AG04449 (cell line): ENCODE data around the gene PRKAG2.

Source experiments
- CTCF ChIA-PET: fragments of 350-600 bp; formaldehyde crosslinking; extraction: SDS; loops from one replicate; lab custom pipeline; 2021; ENCODE audit warnings: antibody characterized with exemption; lab: Yijun Ruan, JAX
- POLR2A ChIA-PET: fragments of 400-600, 350-600 bp; formaldehyde crosslinking; extraction: SDS; loops from one replicate; lab custom pipeline; 2020; ENCODE audit warnings: antibody characterized with exemption, inconsistent platforms; lab: Yijun Ruan, JAX
- DNase-seq: peaks from one replicate; pipeline ENCODE4 v3.0.0-alpha.2; 2010; ENCODE audit warnings: low read depth, low spot score
- H3K4me3 ChIP-seq: 2 replicates; pipeline ENCODE4 v1.5.1; 2011; ENCODE audit warnings: low read depth, mild to moderate bottlenecking, control low read depth, low read length
- TF ChIP-seq, protein P1 (sequence below): IDR thresholded peaks from one replicate; pipeline ENCODE4 v1.5.1; 2011; ENCODE audit warnings: mild to moderate bottlenecking, moderate library complexity, low read length, control low read depth, inconsistent platforms; ENCODE audit not compliant: insufficient read depth; ENCODE audit errors: missing control alignments

Gene PRKAG2

DNA sequence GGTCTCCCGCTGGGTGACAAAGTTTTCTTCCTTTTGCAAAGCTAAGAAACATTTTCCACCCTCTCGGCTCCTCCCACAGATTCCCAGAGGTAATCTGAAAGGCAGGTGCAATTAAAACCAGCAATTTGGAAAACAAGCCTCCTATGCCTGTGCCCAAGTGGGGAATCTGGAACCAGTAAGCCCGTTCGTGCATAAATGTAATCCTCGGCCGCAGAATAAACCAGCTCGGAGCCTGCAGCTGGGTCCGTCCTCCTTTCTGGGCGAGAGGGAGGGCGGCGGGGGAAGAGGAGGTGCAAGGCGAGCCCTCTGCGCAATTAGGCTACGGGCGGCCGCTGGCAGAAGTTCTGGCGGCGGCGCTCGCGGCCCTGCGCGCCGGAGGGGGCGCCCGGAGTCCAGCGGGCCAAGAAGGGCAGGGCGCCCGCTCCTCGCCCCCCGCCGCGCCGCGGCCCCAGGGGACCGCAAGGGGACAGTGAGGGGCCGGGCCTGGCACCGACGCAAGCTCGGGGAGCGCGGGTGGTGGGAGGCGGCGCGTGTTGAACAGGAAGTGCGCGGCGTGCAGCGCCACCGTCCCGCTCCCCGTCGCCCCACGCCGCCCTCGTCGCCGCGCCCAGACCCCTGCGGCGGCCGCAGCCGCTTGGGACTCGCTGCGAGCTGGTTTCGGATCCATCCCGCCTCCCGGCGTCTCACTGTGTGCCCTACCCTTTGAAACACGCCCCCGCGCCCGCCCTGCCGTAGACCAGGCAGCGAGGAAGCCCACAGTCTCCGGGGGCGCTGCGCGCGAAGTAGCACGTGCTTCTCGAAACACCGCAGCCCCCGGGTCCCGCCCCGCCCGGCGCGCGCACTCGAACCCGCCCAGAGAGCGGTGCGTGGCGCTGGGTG is at the start of gene PRKAG2:
TSS of gene PRKAG2 (minus strand) at position 217 of the 879 bp plus-strand sequence. CDS start 495 bp downstream, outside the sequence.
- CTCF ChIA-PET: no interaction called here
- POLR2A ChIA-PET: no interaction called here

DNA sequence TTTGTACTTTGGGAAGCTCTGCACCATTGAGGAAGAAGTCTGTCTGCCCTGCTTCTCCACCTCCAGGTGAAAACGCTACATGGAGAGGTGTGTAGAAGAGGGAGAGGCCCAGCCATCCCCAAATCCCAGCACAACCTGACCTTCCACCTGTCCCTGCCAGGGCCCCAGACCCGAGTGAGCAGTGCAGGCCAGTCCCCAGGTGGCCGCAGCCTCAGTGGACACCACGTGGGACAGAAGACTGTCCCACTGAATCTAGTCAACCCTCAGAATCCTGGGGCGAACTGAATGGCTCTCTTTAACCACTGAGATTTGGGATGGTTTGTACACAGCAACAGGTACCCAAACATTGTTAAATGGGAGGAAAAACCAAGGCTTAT is 49.4 kb upstream of the PRKAG2 start:
- DNase-seq: no peak
- ChIA-PET CTCF (no interaction called here), POLR2A (no interaction called here)
- no peak overlapping the region for H3K4me3 ChIP-seq
- TF ChIP-seq, protein P1, sequence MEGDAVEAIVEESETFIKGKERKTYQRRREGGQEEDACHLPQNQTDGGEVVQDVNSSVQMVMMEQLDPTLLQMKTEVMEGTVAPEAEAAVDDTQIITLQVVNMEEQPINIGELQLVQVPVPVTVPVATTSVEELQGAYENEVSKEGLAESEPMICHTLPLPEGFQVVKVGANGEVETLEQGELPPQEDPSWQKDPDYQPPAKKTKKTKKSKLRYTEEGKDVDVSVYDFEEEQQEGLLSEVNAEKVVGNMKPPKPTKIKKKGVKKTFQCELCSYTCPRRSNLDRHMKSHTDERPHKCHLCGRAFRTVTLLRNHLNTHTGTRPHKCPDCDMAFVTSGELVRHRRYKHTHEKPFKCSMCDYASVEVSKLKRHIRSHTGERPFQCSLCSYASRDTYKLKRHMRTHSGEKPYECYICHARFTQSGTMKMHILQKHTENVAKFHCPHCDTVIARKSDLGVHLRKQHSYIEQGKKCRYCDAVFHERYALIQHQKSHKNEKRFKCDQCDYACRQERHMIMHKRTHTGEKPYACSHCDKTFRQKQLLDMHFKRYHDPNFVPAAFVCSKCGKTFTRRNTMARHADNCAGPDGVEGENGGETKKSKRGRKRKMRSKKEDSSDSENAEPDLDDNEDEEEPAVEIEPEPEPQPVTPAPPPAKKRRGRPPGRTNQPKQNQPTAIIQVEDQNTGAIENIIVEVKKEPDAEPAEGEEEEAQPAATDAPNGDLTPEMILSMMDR: no peak

More for the DNA sequence above, at the start of gene PRKAG2:
- TF ChIP-seq, protein P1: no peak
- DNase-seq: no peak
- H3K4me3 ChIP-seq: peak within 1 kb of the TSS; percentile 56

DNA sequence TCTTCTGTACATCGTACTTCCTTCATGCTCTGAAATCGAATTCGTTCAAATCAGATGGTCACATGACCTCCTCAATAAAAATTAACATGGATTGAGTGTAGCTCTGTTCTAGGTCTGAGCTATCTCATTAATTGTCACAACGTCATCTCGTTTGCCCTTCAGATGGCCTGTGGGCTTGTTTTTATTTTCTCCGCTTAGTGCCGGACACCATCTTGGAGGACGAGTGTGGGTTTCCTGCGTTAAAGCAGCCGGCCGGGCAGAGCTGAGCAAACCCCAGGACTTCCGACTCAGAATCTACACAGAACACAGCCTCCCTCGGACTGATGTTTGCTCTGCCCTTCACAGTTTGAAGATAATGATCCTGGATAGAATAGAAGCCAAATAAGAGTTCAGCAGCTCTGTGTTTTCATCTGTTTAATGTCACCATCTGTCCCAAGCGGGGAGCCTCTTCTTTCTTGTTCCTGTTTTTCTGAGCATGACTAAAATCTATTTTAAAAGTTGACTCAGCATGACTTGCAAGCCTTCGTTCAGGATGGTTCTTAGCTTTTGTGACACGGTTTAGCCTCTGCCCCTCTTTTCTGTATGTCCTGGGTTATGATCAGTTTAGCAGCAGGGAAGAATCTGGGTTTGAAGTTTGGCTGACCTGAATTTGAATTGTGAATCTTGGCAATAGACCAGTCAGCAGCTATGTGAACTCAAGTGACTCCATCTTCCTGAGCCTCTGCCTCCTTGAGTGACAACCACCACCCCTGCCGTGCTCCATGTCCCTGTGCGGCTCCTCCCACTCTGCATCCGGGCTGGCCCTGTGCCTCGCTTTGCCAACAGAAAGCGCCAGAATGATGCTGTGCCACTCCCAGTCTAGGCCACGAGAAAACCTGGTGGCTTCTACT is 48.8 kb upstream of the PRKAG2 start:
- TF ChIP-seq, protein P1: no peak
- ChIA-PET POLR2A (no interaction called here), CTCF (no interaction called here)
- no peak overlapping the region for H3K4me3 ChIP-seq
- no peak for DNase-seq

DNA sequence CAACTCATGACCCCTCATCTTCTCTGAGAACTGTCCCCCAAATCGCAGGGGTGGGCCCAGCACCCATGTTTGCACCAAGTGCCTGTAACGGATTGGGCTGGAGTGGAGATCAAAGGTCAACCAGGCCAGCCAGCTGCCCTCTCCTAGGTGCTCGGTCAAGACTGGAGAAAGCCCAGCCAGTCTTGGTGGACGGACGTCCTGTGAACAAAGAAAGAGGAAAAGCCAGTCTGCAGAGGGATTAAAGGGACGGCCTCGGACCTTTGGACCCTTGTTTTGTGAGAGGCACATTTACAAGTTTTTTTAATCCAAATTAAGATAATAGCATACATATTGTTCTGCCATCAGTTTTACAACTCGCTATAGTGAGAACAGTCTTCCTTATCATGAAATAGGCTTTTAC is 47.6 kb upstream of the PRKAG2 start:
- TF ChIP-seq, protein P1: no peak
- H3K4me3 ChIP-seq: no peak overlapping the region
- POLR2A ChIA-PET: no interaction called here
- DNase-seq: no peak
- CTCF ChIA-PET: interaction anchor here (1.3 kb wide), 1 partner anchor 141 kb away, joined by 4 read pairs; no protein-coding TSS in a partner anchor

DNA sequence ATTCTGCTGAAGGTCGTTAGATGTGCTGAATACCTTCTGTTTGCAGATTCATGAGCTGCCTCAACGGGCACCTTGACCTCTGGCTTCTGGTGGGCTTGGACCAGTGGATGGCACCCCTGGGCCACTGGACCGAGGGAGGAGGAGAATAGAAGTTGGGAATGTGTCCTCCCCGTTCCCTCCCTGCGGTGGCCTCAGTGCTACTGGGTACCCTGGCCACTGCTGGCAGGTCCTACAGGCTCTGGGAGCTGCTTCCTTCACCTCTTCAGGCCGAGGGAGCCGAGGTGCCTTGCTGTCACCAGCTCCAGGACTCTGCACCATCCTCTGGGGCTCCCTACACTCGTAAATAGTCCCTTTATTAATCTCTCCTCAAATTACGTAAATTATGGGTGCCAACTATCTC is 47.1 kb upstream of the PRKAG2 start:
- no peak overlapping the region for H3K4me3 ChIP-seq
- TF ChIP-seq, protein P1: no peak
- CTCF ChIA-PET: interaction anchor here (1.3 kb wide), 1 partner anchor 141 kb away, joined by 4 read pairs; no protein-coding TSS in a partner anchor
- no peak for DNase-seq
- POLR2A ChIA-PET: no interaction called here
